Choroid plexus epithelial cell (primary cell): ENCODE measurements around the gene CCDC34.

ENCODE experiments used
- DNase-seq: peaks from one replicate; pipeline ENCODE4 v3.0.0-alpha.2; 2010; ENCODE audit warnings: low read depth
- H3K4me3 ChIP-seq: 2 replicates; pipeline ENCODE4 v1.5.1; 2011; ENCODE audit warnings: low read depth, mild to moderate bottlenecking, control low read depth, low read length, moderate library complexity
- CTCF ChIP-seq: conservative IDR thresholded peaks from 2 replicates; pipeline ENCODE4 v1.5.1; 2011; ENCODE audit warnings: low read depth, mild to moderate bottlenecking, control low read depth, inconsistent platforms, low read length, moderate library complexity

The CCDC34 gene

GRCh38 chr11:27375370-27375769 is 12.4 kb upstream of the CCDC34 start:
- DNase-seq: no peak
- TF ChIP-seq CTCF: no peak
- no peak overlapping the region for H3K4me3 ChIP-seq

GRCh38 chr11:27373856-27374602 is 11.0 kb upstream of the CCDC34 start:
- no peak for DNase-seq
- no peak for TF ChIP-seq CTCF
- no peak overlapping the region for H3K4me3 ChIP-seq

DNA sequence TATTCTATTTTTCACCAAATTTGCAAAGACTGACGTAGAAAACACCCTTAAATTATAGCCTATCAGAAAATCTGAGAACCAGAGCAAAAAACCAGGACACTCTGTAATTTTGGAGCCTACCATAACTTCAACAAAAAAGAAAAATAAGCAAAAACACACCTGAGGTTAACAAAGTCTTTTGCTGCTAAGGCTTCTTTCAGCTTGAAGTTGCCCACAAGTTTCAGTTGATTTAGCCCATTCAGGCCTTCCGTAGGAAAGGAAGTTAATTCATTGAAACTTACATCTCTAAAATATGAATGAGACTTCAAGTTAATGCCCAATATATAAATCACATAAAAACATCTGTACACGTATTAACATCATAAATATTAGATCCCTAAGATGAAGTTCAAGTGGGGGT is 10.4 kb upstream of the CCDC34 start:
- no peak overlapping the region for H3K4me3 ChIP-seq
- TF ChIP-seq CTCF: no peak

GRCh38 chr11:27372164-27372563 is 9.1 kb upstream of the CCDC34 start:
- TF ChIP-seq CTCF: no peak
- H3K4me3 ChIP-seq: no peak overlapping the region
- no peak for DNase-seq

More for the DNA sequence above, 10.4 kb upstream of the CCDC34 start:
- no peak for DNase-seq

DNA sequence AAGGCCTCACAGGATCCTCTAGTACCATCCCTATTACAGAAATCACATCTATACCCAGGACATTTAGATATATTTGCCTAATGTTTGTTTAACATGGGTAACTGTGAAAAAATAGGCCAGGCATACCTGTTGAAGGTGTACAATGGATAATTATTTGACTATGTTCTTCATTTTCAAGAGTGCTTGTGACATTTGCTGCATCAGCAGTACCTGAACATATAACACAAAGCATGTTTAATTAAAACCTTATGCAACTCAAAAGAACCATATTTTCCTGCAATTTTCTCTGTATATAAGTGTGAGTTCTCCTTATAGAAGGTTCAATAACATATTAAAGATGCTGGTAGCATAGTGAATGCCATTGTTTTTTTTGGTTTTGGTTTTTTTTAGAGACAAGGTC is 8.5 kb upstream of the CCDC34 start:
- TF ChIP-seq CTCF: no peak
- DNase-seq: no peak
- H3K4me3 ChIP-seq: no peak overlapping the region

GRCh38 chr11:27370374-27370773 is 7.4 kb upstream of the CCDC34 start:
- no peak for DNase-seq
- no peak for TF ChIP-seq CTCF
- H3K4me3 ChIP-seq: no peak overlapping the region

- DNase-seq: no peak
- no peak overlapping the region for H3K4me3 ChIP-seq
- no peak for TF ChIP-seq CTCF
Measured at GRCh38 chr11:27367881-27368280, 4.9 kb upstream of the CCDC34 start.
